ENCODE results near the gene KRTAP25-1.

KRTAP25-1 gene, protein sequence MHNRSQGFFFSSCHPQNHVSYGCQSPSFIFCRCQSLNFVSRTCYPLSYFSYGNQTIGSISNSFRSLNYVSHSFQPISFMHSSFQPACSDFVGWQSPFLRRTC

DNA sequence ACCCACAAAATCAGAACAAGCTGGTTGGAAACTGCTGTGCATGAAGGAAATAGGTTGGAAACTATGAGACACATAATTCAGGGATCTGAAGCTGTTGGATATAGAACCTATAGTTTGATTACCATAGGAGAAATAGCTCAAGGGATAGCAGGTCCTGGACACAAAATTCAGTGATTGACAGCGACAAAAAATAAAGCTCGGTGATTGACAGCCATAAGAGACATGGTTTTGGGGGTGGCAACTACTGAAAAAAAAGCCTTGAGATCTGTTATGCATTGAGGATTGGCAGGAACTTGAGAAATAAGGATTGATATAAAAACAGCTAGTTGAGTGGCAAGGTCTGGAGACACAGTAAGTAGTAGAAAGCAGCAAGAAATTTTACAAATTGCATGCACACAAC, at the start of gene KRTAP25-1:
Gene KRTAP25-1, minus strand, starts transcription at position 300 of the 400 bp plus-strand sequence. Its CDS starts 24 bp downstream, at position 276.
- Mint-ChIP-seq H3K36me3 (ENCODE audit: low read depth) (no peaks in the 10 kb centered on the region), H3K27me3 (ENCODE audit: low read depth) (no peaks in the 10 kb centered on the region), H3K27ac (no peak within 1 kb of the TSS), H3K4me3 (no peak within 1 kb of the TSS), H3K4me1 (ENCODE audit: low read depth) (no peaks in the 10 kb centered on the region), H3K9me3 (no peaks in the 10 kb centered on the region)

DNA sequence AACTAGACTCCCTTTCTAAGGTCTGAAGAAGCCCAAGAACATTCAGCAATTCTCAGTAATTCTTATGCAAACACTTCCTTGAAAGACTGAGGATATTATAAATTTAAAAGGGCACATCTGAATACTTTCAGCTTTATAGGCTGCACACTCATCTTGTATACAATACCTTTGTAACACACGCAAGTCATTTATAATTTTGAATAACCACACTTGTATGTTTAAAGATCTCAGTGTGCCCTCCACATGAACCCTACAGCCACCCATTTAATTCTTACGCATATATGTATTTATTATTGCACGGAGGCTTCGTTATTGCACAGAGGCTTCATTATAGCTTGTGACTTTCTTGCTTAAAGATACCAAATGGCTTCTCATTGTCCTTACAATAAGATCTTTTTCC, 49.4 kb upstream of the KRTAP25-1 start:
- H3K4me1 Mint-ChIP-seq (ENCODE audit: low read depth), result no peaks in the 10 kb centered on the region
- no peak overlapping the region for H3K4me3 Mint-ChIP-seq
- no peaks in the 10 kb centered on the region for H3K27me3 Mint-ChIP-seq (ENCODE audit: low read depth)
- H3K36me3 Mint-ChIP-seq (ENCODE audit: low read depth), result no peaks in the 10 kb centered on the region
- no peaks in the 10 kb centered on the region for H3K9me3 Mint-ChIP-seq
- H3K27ac Mint-ChIP-seq, result no peak overlapping the region

DNA sequence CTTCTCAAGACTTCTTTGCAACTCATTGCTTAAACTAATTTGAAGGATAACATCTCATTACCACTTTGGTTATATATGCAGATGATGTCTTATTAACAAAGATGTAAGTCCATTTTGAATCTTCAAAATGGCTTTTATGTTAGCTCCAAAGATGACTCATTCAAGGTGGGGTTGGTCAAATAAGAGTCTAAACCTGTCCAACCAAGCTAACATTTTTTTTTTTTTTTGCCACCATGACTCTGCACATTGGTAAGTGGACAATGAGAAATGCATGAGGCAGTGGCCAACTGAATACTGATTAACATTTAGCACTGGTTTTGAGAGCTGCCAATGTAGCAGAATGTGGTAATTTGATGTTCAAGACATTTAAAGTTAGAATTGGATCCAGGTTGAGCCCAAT, 48.5 kb upstream of the KRTAP25-1 start:
- Mint-ChIP-seq H3K27me3 (ENCODE audit: low read depth) (no peaks in the 10 kb centered on the region), H3K4me1 (ENCODE audit: low read depth) (no peaks in the 10 kb centered on the region), H3K36me3 (ENCODE audit: low read depth) (no peaks in the 10 kb centered on the region), H3K4me3 (no peak overlapping the region), H3K27ac (no peak overlapping the region), H3K9me3 (no peaks in the 10 kb centered on the region)

DNA sequence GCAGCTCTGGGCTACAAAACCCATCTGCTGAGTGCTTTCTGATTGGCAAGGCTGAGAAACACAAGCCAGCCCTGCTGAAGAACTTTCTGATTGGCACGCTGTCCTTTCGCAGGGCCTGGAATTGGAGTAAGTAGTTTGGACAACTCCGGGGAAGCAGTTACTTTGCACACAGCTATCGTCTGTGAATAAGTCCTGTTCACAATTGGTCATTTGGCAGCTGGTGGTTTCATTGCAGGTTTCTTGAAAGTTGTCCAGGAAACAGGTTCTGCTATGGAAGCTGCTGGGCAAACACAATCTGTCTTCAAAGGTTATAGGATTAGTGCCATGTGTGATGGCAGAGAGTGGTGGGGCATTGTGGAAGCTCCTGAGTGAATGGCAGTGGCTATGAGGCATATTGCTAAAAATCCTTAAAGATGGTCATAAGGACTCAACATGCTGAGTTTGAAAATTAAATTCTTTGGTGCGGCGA, 48.0 kb upstream of the KRTAP25-1 start, which contains the start of gene KRTAP27-1:
Gene KRTAP27-1, minus strand, starts transcription at position 419 of the 469 bp plus-strand sequence. Its CDS starts 26 bp downstream, at position 393.
- no peaks in the 10 kb centered on the region for H3K4me1 Mint-ChIP-seq (ENCODE audit: low read depth)
- no peaks in the 10 kb centered on the region for H3K36me3 Mint-ChIP-seq (ENCODE audit: low read depth)
- no peaks in the 10 kb centered on the region for H3K27me3 Mint-ChIP-seq (ENCODE audit: low read depth)
- H3K27ac Mint-ChIP-seq, result no peak within 1 kb of the TSS
- H3K4me3 Mint-ChIP-seq, result no peak within 1 kb of the TSS
- H3K9me3 Mint-ChIP-seq, result no peaks in the 10 kb centered on the region

DNA sequence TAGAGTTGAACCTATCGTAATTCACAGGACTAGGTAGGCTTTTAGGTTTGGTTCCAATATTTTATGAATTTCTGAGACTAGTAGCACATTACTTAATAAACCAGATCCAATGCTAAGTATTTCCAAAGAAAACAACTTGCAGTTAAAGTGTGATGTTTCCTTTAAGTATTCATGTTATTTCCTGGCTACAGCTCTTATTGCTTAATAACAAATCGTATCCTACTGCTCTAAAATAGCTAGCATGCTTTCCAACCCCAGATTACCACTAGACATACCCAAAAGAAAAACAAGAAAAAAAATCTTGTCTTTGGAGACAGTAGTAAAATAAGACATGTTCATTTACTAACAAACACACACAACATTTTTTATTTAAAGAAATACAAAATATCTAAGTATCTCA, 47.3 kb upstream of the KRTAP25-1 start:
- Mint-ChIP-seq H3K36me3 (ENCODE audit: low read depth) (no peaks in the 10 kb centered on the region), H3K27me3 (ENCODE audit: low read depth) (no peaks in the 10 kb centered on the region)

DNA sequence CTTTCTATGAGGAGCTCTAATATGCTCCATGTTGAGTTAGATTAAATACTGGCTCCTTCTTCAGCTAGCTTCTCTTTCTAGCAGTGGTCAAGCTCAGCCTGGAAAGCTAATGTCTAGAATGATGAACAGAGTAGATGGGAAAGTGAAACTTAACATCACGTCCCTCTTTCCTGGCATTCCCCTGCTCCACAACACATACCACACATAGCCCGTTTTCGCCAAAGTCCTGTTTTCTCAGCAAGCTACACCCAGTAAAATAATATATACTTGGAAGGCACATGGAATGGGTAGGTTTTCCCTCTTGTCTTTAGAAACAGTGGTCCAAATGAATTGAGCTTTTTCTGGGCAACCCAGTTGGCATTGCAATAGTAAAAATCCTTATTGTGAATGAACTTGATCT, 44.4 kb upstream of the KRTAP25-1 start:
- no peaks in the 10 kb centered on the region for H3K27me3 Mint-ChIP-seq (ENCODE audit: low read depth)
- no peaks in the 10 kb centered on the region for H3K4me1 Mint-ChIP-seq (ENCODE audit: low read depth)
- H3K27ac Mint-ChIP-seq, result no peak overlapping the region
- no peaks in the 10 kb centered on the region for H3K36me3 Mint-ChIP-seq (ENCODE audit: low read depth)
- H3K4me3 Mint-ChIP-seq, result no peak overlapping the region
- H3K9me3 Mint-ChIP-seq, result no peaks in the 10 kb centered on the region

More for the DNA sequence above, 47.3 kb upstream of the KRTAP25-1 start:
- H3K27ac Mint-ChIP-seq, result no peak overlapping the region
- H3K4me3 Mint-ChIP-seq, result no peak overlapping the region
- no peaks in the 10 kb centered on the region for H3K9me3 Mint-ChIP-seq
- H3K4me1 Mint-ChIP-seq (ENCODE audit: low read depth), result no peaks in the 10 kb centered on the region

DNA sequence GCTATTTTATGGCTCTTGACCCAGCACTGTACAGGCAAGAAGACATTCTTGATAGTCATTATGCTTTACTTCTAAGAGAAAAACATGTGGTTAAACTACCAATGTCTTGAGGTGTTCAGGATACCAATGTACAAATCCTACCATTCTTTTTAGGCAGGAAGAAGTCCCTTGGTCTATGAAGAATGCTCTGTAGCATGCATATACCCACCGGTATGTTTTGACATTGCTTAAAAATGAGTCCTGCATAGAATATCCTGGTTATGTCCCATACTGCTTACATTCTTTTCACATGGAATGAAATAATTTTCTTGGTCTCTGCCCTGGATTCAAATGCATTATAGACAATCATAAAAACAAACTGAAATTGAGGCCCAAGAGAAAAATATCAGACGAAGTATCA, 43.4 kb upstream of the KRTAP25-1 start:
- Mint-ChIP-seq H3K36me3 (ENCODE audit: low read depth) (no peaks in the 10 kb centered on the region), H3K9me3 (no peaks in the 10 kb centered on the region)

DNA sequence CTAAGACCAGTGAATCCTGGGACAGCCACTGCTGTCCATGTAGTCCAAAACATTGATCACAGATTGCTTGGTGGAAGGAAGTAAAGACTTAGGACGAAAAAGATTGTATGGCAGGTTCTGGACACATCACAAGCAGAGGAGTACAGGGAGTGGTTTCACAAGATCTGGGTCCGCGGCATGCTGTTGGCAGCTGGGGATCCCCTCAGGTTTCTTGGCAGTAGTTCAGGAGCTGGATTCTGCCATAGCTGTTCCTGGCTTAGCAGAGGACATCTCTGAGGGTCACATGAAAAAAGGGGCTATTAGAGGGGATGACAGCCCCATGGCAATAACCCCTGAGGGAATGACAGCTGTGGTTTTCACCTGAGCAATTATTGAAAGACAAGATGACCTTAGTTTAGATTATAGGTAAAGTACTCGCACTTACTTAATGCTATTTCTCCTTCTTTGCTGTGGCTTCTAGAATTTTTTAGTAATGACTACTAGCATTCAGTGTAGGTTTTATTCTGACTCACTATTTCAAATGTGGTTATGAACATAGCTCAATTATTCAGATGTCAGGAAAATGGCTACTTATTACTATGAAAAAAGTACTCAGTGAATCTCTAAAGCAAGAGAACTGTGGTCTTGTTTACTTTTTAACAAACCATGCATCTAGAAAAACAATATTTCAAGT, 40.0 kb upstream of the KRTAP25-1 start:
- Mint-ChIP-seq H3K4me1 (ENCODE audit: low read depth) (no peaks in the 10 kb centered on the region), H3K9me3 (no peaks in the 10 kb centered on the region), H3K27me3 (ENCODE audit: low read depth) (no peaks in the 10 kb centered on the region), H3K27ac (no peak overlapping the region), H3K36me3 (ENCODE audit: low read depth) (no peaks in the 10 kb centered on the region), H3K4me3 (no peak overlapping the region)

More for the DNA sequence above, 43.4 kb upstream of the KRTAP25-1 start:
- H3K27me3 Mint-ChIP-seq (ENCODE audit: low read depth), result no peaks in the 10 kb centered on the region
- H3K27ac Mint-ChIP-seq, result no peak overlapping the region
- H3K4me1 Mint-ChIP-seq (ENCODE audit: low read depth), result no peaks in the 10 kb centered on the region
- H3K4me3 Mint-ChIP-seq, result no peak overlapping the region

DNA sequence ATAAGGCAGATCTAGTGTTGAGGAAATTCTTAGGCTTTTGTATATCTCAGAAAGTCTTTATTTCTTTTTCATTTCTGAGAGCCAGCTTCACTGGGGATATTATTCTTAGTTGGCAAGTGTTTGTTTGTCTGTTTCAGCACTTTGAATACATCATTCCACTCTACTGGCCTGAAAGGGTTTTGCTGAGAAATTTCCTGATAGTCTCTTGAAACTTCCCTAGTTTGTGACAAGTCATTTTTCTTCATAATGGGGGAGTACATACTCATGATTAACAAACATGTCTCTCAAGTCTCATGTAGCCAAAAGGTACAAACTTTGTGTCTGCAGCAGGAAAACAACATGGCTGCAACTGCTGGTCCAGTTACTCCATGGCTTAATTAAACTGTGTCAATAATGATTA, 37.1 kb upstream of the KRTAP25-1 start:
- H3K27me3 Mint-ChIP-seq (ENCODE audit: low read depth), result no peaks in the 10 kb centered on the region
- H3K27ac Mint-ChIP-seq, result no peak overlapping the region
- H3K4me1 Mint-ChIP-seq (ENCODE audit: low read depth), result no peaks in the 10 kb centered on the region
- H3K4me3 Mint-ChIP-seq, result no peak overlapping the region
- H3K9me3 Mint-ChIP-seq, result no peaks in the 10 kb centered on the region
- H3K36me3 Mint-ChIP-seq (ENCODE audit: low read depth), result no peaks in the 10 kb centered on the region

DNA sequence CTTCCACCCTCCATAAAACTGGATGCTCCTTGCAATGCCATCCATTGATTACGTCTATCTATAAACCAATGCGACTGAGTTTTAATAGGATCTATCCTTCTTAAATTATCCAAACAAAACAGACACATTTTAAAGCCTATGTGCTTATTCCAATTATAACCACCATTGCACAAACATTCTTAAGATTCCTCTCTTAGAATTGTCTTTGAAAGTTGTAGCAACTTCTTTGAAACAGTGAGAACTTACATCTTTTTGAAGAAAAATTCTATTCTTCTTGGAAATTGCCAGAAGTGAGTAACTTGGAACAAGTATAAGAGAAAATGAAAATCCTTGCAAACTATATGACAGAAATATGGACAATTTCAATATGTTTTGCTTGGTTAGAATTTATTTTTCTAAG, 30.9 kb upstream of the KRTAP25-1 start, which contains the start of gene KRTAP26-1:
Gene KRTAP26-1, minus strand, starts transcription at position 101 of the 400 bp plus-strand sequence. CDS start 280 bp downstream, outside the sequence.
- Mint-ChIP-seq H3K36me3 (ENCODE audit: low read depth) (no peaks in the 10 kb centered on the region), H3K4me1 (ENCODE audit: low read depth) (no peaks in the 10 kb centered on the region), H3K27ac (no peak within 1 kb of the TSS), H3K27me3 (ENCODE audit: low read depth) (no peaks in the 10 kb centered on the region), H3K9me3 (no peaks in the 10 kb centered on the region), H3K4me3 (no peak within 1 kb of the TSS)

DNA sequence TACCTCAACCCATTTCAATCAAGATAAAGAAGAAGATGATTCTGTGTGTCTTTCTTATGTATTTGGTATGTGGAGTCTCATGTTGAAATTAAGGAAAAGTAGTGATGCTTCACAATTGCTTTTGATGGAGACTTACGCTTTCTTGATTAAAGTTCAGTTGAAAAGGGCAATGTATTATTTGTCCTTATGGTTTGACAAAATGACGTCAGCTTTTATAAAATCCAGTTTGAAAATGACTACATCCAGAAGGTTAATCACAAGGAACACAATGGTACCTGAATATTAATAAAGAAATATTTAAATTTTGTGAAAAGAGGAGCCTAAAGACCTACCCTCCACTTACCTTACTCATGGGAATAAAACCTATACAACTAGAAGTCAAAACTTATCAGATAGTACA, 26.4 kb upstream of the KRTAP25-1 start:
- H3K27me3 Mint-ChIP-seq (ENCODE audit: low read depth), result no peaks in the 10 kb centered on the region
- no peaks in the 10 kb centered on the region for H3K9me3 Mint-ChIP-seq
- no peaks in the 10 kb centered on the region for H3K4me1 Mint-ChIP-seq (ENCODE audit: low read depth)
- no peak overlapping the region for H3K27ac Mint-ChIP-seq
- H3K4me3 Mint-ChIP-seq, result no peak overlapping the region
- H3K36me3 Mint-ChIP-seq (ENCODE audit: low read depth), result no peaks in the 10 kb centered on the region

DNA sequence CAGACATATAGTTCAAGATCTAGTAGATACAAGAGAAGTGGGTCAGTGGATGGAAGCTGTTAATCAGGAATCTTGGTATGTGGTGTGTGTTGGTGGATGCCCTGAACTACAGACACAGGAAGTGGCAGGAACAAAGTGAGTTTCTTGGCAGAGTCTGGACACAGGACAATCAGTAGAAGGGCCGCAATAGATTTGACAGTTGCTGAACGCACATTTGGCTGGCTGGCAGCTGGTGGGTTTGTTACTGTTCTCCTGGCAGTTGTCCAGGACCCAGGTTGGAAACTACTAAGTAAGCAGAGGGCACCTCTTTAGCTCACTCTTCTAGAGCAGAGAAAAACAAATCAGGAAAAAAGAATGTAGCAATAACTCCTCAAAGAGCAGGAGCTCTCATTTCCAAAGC, 17.6 kb upstream of the KRTAP25-1 start:
- no peak overlapping the region for H3K4me3 Mint-ChIP-seq
- H3K27me3 Mint-ChIP-seq (ENCODE audit: low read depth), result no peaks in the 10 kb centered on the region
- H3K36me3 Mint-ChIP-seq (ENCODE audit: low read depth), result no peaks in the 10 kb centered on the region
- H3K4me1 Mint-ChIP-seq (ENCODE audit: low read depth), result no peaks in the 10 kb centered on the region
- no peak overlapping the region for H3K27ac Mint-ChIP-seq
- H3K9me3 Mint-ChIP-seq, result no peaks in the 10 kb centered on the region

DNA sequence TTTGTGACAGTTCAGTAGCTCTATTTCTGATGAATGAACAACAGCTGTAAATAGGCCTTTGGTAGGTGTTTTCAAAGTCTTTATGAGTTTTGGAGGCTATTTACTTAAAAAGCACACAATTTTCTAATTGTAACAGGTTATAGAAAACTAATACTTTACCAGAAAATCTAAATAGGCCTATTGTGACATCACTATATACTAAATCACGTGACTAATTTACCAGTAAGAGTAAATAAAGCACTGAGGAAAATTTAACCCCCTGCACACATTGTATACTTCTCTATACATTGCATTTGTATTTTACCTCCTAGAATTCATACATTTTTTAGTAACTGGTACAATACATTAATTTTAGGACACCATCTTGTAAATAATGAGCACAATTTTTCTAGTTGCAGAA, 15.8 kb upstream of the KRTAP25-1 start:
- Mint-ChIP-seq H3K27ac (no peak overlapping the region), H3K4me3 (no peak overlapping the region), H3K9me3 (peaks cover 10% of the 10 kb centered on the region), H3K36me3 (ENCODE audit: low read depth) (no peaks in the 10 kb centered on the region), H3K27me3 (ENCODE audit: low read depth) (no peaks in the 10 kb centered on the region), H3K4me1 (ENCODE audit: low read depth) (no peaks in the 10 kb centered on the region)

DNA sequence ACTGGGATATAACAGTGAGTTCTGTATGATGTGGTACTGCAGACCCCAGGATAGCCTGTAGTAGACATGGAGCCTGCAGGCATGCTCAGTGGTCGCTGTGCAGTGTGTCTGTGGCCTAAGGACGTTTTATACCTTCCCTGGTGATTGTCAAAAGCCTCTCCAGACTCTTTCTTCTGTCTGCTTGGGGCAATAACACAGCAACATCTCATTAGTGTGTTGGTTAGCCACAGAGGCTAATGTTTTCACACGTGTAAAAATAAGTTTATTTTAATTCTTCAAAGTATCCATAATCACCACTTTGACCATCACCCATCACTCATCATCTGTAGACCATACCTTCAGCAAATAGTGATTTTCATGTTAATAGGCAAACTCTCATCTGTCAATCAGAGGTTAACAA, 6.5 kb downstream of the KRTAP25-1 start, which contains the start of gene KRTAP24-1:
Gene KRTAP24-1, minus strand, starts transcription at position 101 of the 400 bp plus-strand sequence. Its CDS starts 18 bp downstream, at position 83.
- no peak within 1 kb of the TSS for H3K27ac Mint-ChIP-seq
- H3K36me3 Mint-ChIP-seq (ENCODE audit: low read depth), result no peaks in the 10 kb centered on the region
- no peak within 1 kb of the TSS for H3K4me3 Mint-ChIP-seq
- no peaks in the 10 kb centered on the region for H3K27me3 Mint-ChIP-seq (ENCODE audit: low read depth)
- no peaks in the 10 kb centered on the region for H3K4me1 Mint-ChIP-seq (ENCODE audit: low read depth)
- H3K9me3 Mint-ChIP-seq, result no peaks in the 10 kb centered on the region

DNA sequence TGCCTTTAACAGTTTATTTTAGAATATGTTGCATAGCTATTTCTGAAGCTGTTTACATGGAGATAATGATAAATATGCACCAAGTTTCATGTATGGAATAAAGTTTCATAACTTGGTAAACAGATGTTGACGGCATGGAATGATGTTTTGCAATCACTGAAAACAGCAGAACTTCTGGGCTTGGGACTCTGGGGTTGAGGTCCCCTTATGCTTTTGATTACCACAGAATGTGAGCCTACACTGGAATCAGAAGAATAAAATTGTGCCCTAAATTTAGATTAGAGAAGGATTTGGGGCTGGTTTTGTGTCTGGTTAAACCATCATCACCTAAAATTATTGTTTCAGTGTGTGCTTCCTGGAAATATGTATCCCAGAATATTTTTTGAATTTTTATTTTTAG, 17.7 kb downstream of the KRTAP25-1 start:
- Mint-ChIP-seq H3K4me1 (ENCODE audit: low read depth) (no peaks in the 10 kb centered on the region), H3K27me3 (ENCODE audit: low read depth) (no peaks in the 10 kb centered on the region), H3K27ac (no peak overlapping the region), H3K9me3 (no peaks in the 10 kb centered on the region), H3K4me3 (no peak overlapping the region), H3K36me3 (ENCODE audit: low read depth) (no peaks in the 10 kb centered on the region)
